ENCODE measurements around the gene RNF227. TPM values are rescaled to one million over a fixed set of nuclear protein-coding genes. Genes with fewer than 3 reads are reported as not detected.

RNF227 gene
- total and polyA plus RNA-seq, 7 donors: 0.62 to 2.6 (median 1.5) TPM

DNA sequence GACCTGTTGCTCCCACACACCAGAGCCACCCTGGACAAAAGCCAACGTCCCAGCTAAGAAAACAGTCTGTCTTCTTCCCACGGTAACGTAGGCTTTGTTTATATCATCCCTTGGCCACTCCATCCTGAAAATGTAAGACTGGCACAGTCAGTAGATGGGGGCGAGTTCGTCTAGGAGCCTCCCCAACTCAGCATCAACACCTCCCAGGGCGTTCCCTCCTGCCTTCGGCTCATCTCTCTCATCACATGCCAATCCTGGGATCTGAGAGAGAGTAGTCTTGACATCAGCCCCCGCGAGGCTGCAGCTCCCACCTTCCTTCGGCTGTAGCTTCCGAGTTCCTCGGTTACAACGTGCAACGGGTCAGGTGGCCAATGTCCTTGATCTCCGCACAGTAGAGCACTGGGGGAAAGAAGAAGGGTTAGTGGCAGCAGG is 894 bp downstream of the RNF227 start:
- H3K27me3 ChIP-seq (ENCODE audit: insufficient read depth in 3 of 3, low read length in 2 of 3): no peaks in the 10 kb centered on the region
- intact Hi-C loops (cut with DNase I): loop anchor here in 1 of 2 donors (10.0 kb wide), 1 partner anchor 130 kb away; no protein-coding TSS in a partner anchor
- ATAC-seq (peak in 3 of 4 donors; percentile 5 to 57 (median 46)), DNase-seq (no peak)
- H3K27ac ChIP-seq: peak overlapping the region; percentile 85
- 3 to 7% (median 5%) methylated on average over 14 to 15 of the region's 15 CpGs for WGBS, 3 donors
- H3K4me3 ChIP-seq: peak overlapping the region; percentile 87
- no peaks in the 10 kb centered on the region for H3K9me3 ChIP-seq
- TF ChIP-seq, protein P1, sequence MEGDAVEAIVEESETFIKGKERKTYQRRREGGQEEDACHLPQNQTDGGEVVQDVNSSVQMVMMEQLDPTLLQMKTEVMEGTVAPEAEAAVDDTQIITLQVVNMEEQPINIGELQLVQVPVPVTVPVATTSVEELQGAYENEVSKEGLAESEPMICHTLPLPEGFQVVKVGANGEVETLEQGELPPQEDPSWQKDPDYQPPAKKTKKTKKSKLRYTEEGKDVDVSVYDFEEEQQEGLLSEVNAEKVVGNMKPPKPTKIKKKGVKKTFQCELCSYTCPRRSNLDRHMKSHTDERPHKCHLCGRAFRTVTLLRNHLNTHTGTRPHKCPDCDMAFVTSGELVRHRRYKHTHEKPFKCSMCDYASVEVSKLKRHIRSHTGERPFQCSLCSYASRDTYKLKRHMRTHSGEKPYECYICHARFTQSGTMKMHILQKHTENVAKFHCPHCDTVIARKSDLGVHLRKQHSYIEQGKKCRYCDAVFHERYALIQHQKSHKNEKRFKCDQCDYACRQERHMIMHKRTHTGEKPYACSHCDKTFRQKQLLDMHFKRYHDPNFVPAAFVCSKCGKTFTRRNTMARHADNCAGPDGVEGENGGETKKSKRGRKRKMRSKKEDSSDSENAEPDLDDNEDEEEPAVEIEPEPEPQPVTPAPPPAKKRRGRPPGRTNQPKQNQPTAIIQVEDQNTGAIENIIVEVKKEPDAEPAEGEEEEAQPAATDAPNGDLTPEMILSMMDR (IDR thresholded peaks at IDR 0.05): no peak
- peaks cover 0 to 15% of the 10 kb centered on the region in 2 donors for H3K36me3 ChIP-seq (ENCODE audit: insufficient read depth in 1 of 2, low read depth in 1 of 2)
- H3K4me1 ChIP-seq: peaks cover 21% of the 10 kb centered on the region

DNA sequence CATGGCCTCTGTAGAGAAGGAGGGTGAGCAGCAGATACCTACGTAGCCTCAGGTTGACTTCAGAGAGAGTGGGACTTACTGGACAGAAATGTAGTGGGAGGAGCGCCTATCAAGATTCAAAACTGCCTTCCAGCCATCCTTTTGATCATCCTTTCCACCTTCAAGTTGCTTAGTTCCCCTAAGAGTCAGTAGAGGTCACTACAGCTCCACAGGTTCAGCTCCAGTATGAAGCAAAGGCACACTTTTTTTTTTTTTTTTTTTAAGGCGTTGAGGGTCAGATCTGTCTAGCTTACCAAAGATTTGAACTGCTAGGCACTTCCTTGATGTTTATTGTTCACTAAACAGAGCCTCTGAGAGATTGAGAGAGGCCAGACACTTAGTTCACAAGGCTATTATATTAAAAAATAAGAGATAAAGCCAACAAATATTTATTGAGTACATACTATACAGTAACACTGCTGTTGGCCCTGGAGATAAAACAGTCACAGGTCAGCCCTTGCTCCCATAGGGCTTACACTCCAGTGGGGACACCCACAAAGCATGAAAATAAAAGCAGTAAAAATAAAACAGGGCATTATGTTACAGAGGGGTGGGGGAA is 3.1 kb downstream of the RNF227 start:
- H3K27ac ChIP-seq: no peak overlapping the region
- peak in 3 of 4 donors; percentile 33 to 55 (median 54) for ATAC-seq
- WGBS, 3 donors: 46 to 52% (median 48%) methylated on average over 3 of the region's 3 CpGs

DNA sequence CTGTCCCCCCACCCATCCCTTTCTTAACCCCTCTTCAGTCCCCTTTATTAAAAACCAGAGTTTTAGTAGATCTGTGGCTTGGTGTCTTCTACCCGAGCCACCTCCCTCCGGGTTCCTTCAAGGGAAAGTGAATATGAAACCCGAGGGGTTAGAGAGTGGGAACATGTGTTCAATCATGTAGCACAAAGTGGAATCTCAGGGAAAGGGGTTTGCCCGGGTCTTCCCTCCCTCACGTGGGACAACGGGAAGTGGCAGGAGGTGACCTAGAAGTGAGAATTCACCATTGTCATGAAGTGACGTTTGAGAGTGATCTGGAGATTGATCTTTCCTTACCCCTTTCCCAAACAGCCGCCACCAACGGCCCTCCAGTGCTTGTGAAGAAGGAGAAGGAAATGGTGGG is 5.0 kb downstream of the RNF227 start:
- DNase-seq (no peak), ATAC-seq (no peak)
- peaks cover 0 to 37% of the 10 kb centered on the region in 2 donors for H3K36me3 ChIP-seq (ENCODE audit: insufficient read depth in 1 of 2, low read depth in 1 of 2)
- no peak overlapping the region for H3K4me3 ChIP-seq
- no peaks in the 10 kb centered on the region for H3K9me3 ChIP-seq
- intact Hi-C loops (cut with DNase I): loop anchor here (5.0 to 10.0 kb wide), 3 partner anchors 49 to 146 kb away; no protein-coding TSS in a partner anchor
- no peaks in the 10 kb centered on the region for H3K27me3 ChIP-seq (ENCODE audit: insufficient read depth in 3 of 3, low read length in 2 of 3)
- H3K27ac ChIP-seq: no peak overlapping the region
- TF ChIP-seq, protein P1 (IDR thresholded peaks at IDR 0.05): no peak
- peaks cover 13% of the 10 kb centered on the region for H3K4me1 ChIP-seq
- WGBS, 3 donors: 67 to 78% (median 71%) methylated on average over 9 of the region's 9 CpGs

More for the DNA sequence above, 3.1 kb downstream of the RNF227 start:
- DNase-seq: no peak
- TF ChIP-seq, protein P1 (IDR thresholded peaks at IDR 0.05): peak; percentile 68
- H3K9me3 ChIP-seq: no peaks in the 10 kb centered on the region
- intact Hi-C loops (cut with DNase I): loop anchor here (1.0 to 10.0 kb wide), 5 partner anchors 51 to 144 kb away; no protein-coding TSS in a partner anchor
- H3K36me3 ChIP-seq (ENCODE audit: insufficient read depth in 1 of 2, low read depth in 1 of 2): peaks cover 0 to 25% of the 10 kb centered on the region in 2 donors
- peaks cover 21% of the 10 kb centered on the region for H3K4me1 ChIP-seq
- no peak overlapping the region for H3K4me3 ChIP-seq
- H3K27me3 ChIP-seq (ENCODE audit: insufficient read depth in 3 of 3, low read length in 2 of 3): no peaks in the 10 kb centered on the region

DNA sequence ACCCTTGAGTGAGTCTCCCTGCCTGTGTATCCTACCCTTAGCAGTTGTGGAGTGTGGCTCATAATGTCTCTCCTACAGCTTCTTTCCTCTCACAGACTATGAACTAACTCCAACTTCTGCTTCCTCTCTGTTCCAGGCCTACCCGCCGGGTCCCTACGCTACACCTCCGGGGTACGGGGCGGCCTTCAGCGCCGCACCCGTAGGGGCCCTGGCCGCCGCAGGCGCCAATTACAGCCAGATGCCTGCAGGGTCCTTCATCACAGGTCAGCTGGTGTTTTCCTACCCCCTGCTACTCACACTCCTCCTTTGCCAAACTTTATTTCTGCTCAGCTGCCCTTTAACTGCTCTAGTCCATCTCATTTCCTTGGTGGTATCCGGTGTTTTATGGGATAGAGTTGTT is 5.4 kb downstream of the RNF227 start:
- intact Hi-C loops (cut with DNase I): loop anchor here (5.0 to 10.0 kb wide), 3 partner anchors 48 to 147 kb away; no protein-coding TSS in a partner anchor
- no peaks in the 10 kb centered on the region for H3K27me3 ChIP-seq (ENCODE audit: insufficient read depth in 3 of 3, low read length in 2 of 3)
- H3K9me3 ChIP-seq: no peaks in the 10 kb centered on the region
- TF ChIP-seq, protein P1 (IDR thresholded peaks at IDR 0.05): no peak
- H3K27ac ChIP-seq: no peak overlapping the region
- no peak for ATAC-seq
- 93 to 96% (median 96%) methylated on average over 13 of the region's 13 CpGs for WGBS, 3 donors
- H3K4me1 ChIP-seq: peaks cover 13% of the 10 kb centered on the region
- H3K4me3 ChIP-seq: no peak overlapping the region
- H3K36me3 ChIP-seq (ENCODE audit: insufficient read depth in 1 of 2, low read depth in 1 of 2): peaks cover 0 to 37% of the 10 kb centered on the region in 2 donors
- DNase-seq: no peak

Data from psoas muscle (tissue), 8 donors.